ENCODE measurements around the gene HGF. TPM values are rescaled to one million over a fixed set of nuclear protein-coding genes. Genes with fewer than 3 reads are reported as not detected.

The HGF gene
- total and polyA plus RNA-seq, 10 of the 15 experiments (the other 5 are each of a cell fraction or from before 2014, with no cell fraction given): 0.10 to 1.7 (median 0.99) TPM

- Histone ChIP-seq H3K79me2 (ENCODE audit: control insufficient read depth, insufficient read depth, low read length) (no peaks in the 10 kb centered on the region), H3K4me2 (ENCODE audit: control insufficient read depth, insufficient read depth) (no peak overlapping the region), H2AFZ (ENCODE audit: control insufficient read depth, low read depth, low read length) (no peak overlapping the region), H3K36me3 (ENCODE audit: control insufficient read depth in 2 of 2, insufficient read depth in 2 of 2, low read length in 1 of 2) (no peaks in the 10 kb centered on the region), H3K9me3 (replicated peaks; ENCODE audit: control insufficient read depth, insufficient read depth, low read length) (no peaks in the 10 kb centered on the region), H4K20me1 (ENCODE audit: control insufficient read depth, insufficient read depth) (no peaks in the 10 kb centered on the region), H3K4me1 (ENCODE audit: control insufficient read depth, insufficient read depth, low read length) (no peaks in the 10 kb centered on the region), H3K4me3 (no peak overlapping the region), H3K9ac (ENCODE audit: control insufficient read depth, insufficient read depth, low read length) (no peak overlapping the region), H3K27me3 (replicated peaks in 1 of 2; ENCODE audit: control insufficient read depth in 2 of 2, insufficient read depth in 2 of 2, low read length in 1 of 2) (no peaks in the 10 kb centered on the region), H3K27ac (ENCODE audit: control insufficient read depth, insufficient read depth) (no peak overlapping the region)
- DNase-seq (ENCODE audit: low read depth, low spot score) (no peak), FAIRE-seq (no peak), ATAC-seq (no peak)
- in situ Hi-C loops (cut with MboI): no loop called here
- BruUV-seq (replicated peaks): no TSS peak
- 50% methylated on average over 1 of the region's 1 CpG for WGBS (ENCODE audit: insufficient coverage, insufficient replicate concordance, low lambda C conversion rate, missing lambda C conversion rate)
- intact Hi-C loops (cut with micrococcal nuclease; ENCODE audit: unreplicated experiment): loop anchor here (5.0 kb wide), 1 partner anchor 83 kb away; no protein-coding TSS in a partner anchor
- RAD21 ChIA-PET (ENCODE audit: unreplicated experiment): interaction anchor here (1.8 kb wide), 1 partner anchor 290 kb away, joined by 4 read pairs; no protein-coding TSS in a partner anchor
- SMC1A ChIA-PET (ENCODE audit: uncharacterized antibody, unreplicated experiment): interaction anchor here (0.6 to 1.7 kb wide), 8 partner anchors 13 to 162 kb away, joined by 3 to 6 read pairs (median 3); no protein-coding TSS in a partner anchor
- POLR2A ChIA-PET: interaction anchor here (0.6 kb wide), 1 partner anchor 135 kb away, joined by 5 read pairs; no protein-coding TSS in a partner anchor
- CTCF ChIA-PET: interaction anchor here (0.7 to 2.0 kb wide), 4 partner anchors 12 to 264 kb away, joined by 3 to 10 read pairs (median 4); no protein-coding TSS in a partner anchor
- TF ChIP-seq CBX3 (IDR thresholded peaks at IDR 0.05; ENCODE audit: borderline replicate concordance, low read depth) (no peak), ZNF217 (IDR thresholded peaks at IDR 0.05) (no peak), ZBTB33 (IDR thresholded peaks at IDR 0.05) (no peak), PML (IDR thresholded peaks at IDR 0.05; ENCODE audit: low read length) (no peak), ESRRA (IDR thresholded peaks at IDR 0.05; ENCODE audit: low read length) (no peak), YBX1 (IDR thresholded peaks at IDR 0.05) (no peak), TARDBP (IDR thresholded peaks at IDR 0.05; ENCODE audit: borderline replicate concordance) (no peak), ZNF687 (IDR thresholded peaks at IDR 0.05) (no peak), RBBP5 (conservative IDR thresholded peaks at IDR 0.05) (no peak), RAD21 (IDR thresholded peaks at IDR 0.05; ENCODE audit: insufficient read depth, low read depth, low read length) (no peak), FOS (IDR thresholded peaks at IDR 0.05; ENCODE audit: borderline replicate concordance, extremely low read depth, insufficient read length) (no peak), WRNIP1 (IDR thresholded peaks at IDR 0.05; ENCODE audit: borderline replicate concordance, low read depth, low read length) (no peak), BCL11A (IDR thresholded peaks at IDR 0.05; ENCODE audit: low read depth, low read length) (no peak), HDAC6 (IDR thresholded peaks at IDR 0.05; ENCODE audit: unreplicated experiment) (no peak), IRF4 (IDR thresholded peaks at IDR 0.05; ENCODE audit: low read depth, low read length) (no peak), TBL1XR1 (IDR thresholded peaks at IDR 0.05; ENCODE audit: low read depth, low read length) (no peak)
Observed at GRCh38 chr7:81789406-81790119, 19.7 kb upstream of the HGF start.

Measured in GM12878 (cell line).